ENCODE measurements around the gene ORM2.

Gene ORM2

GRCh38 chr9:114361542-114361941, 31.9 kb downstream of the ORM2 start:
- DNase-seq (ENCODE audit: low read depth): no peak
- H3K4me3 ChIP-seq (ENCODE audit: low read depth, low read length): no peak overlapping the region
- no peak for TF ChIP-seq CTCF (conservative IDR thresholded peaks at IDR 0.05; ENCODE audit: low read depth, low read length)

DNA sequence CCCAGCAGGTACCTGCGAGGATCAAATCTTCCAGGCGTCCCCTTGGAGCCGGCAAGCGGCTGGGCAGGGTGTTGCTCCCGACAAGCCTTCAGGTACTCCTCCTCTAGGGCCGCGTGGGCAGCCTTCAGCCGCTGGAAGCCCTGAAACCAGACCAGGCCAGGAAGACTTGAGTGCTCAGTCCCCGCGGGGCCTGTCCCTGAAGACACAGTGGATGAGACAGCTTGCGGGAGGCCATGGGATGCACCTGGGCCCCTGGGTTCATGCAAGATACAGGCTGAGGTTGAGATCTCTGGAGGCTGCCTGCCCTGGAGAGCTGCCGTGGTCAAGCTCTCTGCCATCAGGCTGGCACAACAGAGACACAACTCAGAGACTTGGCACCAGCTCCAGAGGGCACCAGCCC, 32.7 kb downstream of the ORM2 start:
- no peak for TF ChIP-seq CTCF (conservative IDR thresholded peaks at IDR 0.05; ENCODE audit: low read depth, low read length)
- no peak for DNase-seq (ENCODE audit: low read depth)
- H3K4me3 ChIP-seq (ENCODE audit: low read depth, low read length): no peak overlapping the region

- H3K4me3 ChIP-seq (ENCODE audit: low read depth, low read length): no peak overlapping the region
- DNase-seq (ENCODE audit: low read depth): no peak
- no peak for TF ChIP-seq CTCF (conservative IDR thresholded peaks at IDR 0.05; ENCODE audit: low read depth, low read length)
These were observed 33.8 kb downstream of the ORM2 start for GRCh38 chr9:114363424-114363823.

- DNase-seq (ENCODE audit: low read depth): peak; percentile 90
- H3K4me3 ChIP-seq (ENCODE audit: low read depth, low read length): no peak overlapping the region
- no peak for TF ChIP-seq CTCF (conservative IDR thresholded peaks at IDR 0.05; ENCODE audit: low read depth, low read length)
These were observed 34.7 kb downstream of the ORM2 start for GRCh38 chr9:114364134-114365041.

GRCh38 chr9:114365194-114365593, 35.5 kb downstream of the ORM2 start:
- TF ChIP-seq CTCF (conservative IDR thresholded peaks at IDR 0.05; ENCODE audit: low read depth, low read length): no peak
- no peak for DNase-seq (ENCODE audit: low read depth)
- H3K4me3 ChIP-seq (ENCODE audit: low read depth, low read length): no peak overlapping the region

DNA sequence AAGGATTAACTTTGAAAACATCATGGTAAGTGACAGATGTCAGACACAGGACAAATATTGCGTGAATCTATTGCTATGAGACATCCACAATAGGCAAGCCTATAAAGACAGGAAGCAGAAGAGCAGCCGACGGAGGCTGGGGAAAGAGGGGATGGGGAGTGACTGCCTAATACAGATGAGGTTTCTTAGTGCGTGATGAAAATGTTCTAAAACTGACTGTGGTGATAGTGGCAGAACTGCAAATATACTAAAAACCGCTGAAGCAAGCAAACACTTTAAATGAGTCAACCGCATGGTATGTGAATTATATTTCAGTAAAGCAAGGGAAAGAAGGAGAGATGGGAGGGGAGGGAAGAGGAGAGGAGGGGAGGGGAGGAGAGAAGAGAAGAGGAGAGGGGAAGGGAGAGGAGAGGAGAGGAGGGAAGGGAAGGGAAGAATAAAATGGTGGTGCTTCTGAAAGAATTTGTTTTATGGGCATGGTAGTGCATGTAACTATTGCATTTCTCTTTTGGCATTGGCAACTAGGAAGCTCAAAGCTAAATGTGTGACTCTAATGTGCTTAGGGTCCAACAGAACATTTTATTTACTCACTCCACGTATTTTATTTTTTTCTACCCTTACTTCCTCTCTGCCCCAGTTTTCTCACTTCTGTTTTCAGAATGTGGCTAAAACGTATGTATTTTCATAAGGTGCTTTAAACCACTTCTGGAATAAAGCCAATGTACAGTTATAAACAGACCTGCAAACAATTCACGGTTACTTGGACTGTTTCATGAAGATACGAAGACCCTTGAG, 36.9 kb downstream of the ORM2 start:
- TF ChIP-seq CTCF (conservative IDR thresholded peaks at IDR 0.05; ENCODE audit: low read depth, low read length): no peak
- no peak overlapping the region for H3K4me3 ChIP-seq (ENCODE audit: low read depth, low read length)
- DNase-seq (ENCODE audit: low read depth): peak; percentile 94

Measured in choroid plexus epithelial cell (primary cell).